ENCODE data around the gene CISD1. TPM values are rescaled to one million over a fixed set of nuclear protein-coding genes. Genes with fewer than 3 reads are reported as not detected.
A peak's percentile ranks its signal among the peaks of the same experiment; 100 is the strongest.

CISD1 gene
- polyA plus RNA-seq, 1 donor: 17.4 TPM

- DNase-seq: peak; percentile 22
Measured at GRCh38 chr10:58266003-58266825, 2.7 kb upstream of the CISD1 start.

DNA sequence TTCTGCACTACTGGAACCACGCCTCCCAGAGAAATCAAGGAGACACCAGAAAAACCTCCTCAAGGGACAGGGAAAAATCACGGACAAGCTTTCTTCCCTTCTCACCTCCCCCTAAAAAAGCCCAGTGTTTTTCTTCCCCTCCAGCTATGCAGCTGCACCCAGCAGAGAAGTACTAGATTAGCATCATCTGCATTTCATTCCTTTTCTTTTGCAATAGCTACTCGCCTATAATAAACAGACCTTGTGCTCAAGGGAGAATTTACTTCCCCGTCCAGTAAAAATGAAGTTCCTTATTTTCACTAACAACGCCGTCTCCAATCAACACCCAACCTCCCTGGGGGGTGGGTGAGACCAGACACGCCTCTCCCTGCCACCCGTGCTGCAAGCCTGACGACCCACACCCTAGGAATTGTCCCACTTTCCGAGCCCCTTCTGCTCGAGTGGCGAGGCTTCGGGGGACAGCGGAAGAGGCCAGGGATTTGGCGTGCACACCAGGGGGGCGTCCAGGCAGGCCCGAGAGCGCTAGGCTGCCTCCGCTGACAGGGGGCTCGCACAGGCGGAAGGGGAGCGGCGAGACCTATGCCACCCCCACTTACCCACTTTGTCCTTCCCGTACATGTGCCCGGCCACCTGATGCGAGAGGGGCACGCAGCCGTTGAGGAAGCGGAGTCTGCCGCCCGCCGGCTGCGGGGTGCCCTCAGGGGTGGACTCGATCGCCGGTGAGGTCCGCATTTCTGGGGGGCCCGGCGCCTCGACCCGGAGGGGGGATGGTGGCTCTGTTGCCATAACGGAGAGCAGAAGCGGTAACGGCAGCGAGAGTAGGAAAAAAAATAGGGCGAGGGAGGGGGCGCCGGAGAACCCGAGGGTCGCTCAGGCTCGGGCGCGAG lies 1.9 kb upstream of the CISD1 start:
- peak; percentile 55 for DNase-seq

- peak; percentile 88 for DNase-seq
Measured at GRCh38 chr10:58267713-58268453, 1.1 kb upstream of the CISD1 start, which contains the start of gene IPMK. Gene IPMK (minus strand): TSS chr10:58267894. CDS start chr10:58267611, 283 bp downstream.

GRCh38 chr10:58268454-58268945 lies 462 bp upstream of the CISD1 start:
- no peak for DNase-seq

- DNase-seq: peak; percentile 36
Measured at GRCh38 chr10:58269782-58270290, 874 bp downstream of the CISD1 start.

DNA sequence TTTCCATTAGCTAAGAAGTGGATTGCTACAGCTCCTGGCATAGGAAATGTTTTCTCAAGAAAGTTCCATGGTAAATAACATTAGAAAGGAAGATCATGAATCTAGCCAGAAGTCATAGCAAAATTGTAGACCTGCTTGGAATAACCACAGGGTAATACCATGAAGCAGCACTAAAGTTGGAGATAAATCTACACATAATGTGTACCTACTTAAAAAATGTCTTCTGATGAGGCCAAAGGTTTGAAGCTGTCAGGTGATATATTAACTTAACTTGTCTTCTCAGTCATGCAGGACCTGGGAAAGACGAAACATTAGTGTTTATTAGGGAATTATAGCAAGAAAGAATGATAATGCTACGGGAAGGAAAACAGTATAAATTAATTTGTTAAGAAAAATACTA lies 6.3 kb downstream of the CISD1 start:
- DNase-seq: no peak

DNA sequence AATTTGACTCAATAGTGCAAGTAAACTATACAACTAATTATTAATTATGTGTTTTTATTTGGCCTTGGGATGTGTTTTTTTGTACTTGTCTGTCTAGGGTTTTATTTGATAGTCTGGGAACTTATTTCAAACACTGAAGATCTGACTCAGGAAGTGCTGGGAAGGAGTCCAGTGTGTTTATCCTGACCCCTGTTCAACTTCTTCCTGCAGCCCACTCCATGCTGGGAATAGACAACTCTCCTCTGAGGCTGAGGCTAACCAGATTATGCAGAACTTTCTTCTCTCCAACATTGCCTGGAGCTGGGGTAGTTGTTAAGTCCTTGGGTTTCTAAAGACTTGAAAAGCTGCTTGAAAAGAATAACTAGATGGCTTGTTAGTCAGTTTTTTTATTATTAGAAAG lies 6.9 kb downstream of the CISD1 start:
- DNase-seq: no peak

DNA sequence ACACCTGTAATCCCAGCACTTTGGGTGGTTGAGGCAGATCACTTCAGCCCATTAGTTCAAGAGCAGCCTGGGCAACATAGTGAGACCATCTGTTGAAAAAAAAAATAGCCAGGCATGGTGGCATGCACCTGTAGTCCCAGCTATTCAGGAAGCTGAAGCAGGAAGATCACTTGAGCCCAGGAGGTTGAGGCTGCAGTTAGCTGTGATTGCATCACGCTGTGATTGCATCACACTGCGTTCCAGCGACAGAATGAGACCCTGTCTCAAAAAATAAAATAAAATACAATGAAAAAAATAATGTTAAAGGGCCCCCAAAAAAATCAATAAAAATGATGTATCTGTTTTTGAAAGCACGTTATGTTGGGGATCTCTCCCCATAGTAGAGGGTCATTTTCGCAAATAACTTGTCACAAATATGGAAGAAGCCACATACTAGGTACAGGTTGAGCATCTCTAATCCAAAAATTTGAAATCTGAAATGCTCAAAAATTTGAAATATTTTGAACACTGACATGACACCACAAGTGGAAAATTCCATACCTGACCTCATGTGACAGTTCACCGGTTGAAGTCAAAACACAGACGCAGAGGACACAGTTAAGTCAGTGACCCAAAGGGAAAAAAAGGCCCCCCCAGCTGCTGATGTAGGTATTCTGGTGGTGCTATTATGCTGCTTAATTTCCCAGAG lies 9.5 kb downstream of the CISD1 start:
- no peak for DNase-seq

- DNase-seq: no peak
Measured at GRCh38 chr10:58278962-58279307, 10.0 kb downstream of the CISD1 start.

- no peak for DNase-seq
Measured at GRCh38 chr10:58280477-58280876, 11.5 kb downstream of the CISD1 start.

- DNase-seq: no peak
Measured at GRCh38 chr10:58281092-58281752, 12.3 kb downstream of the CISD1 start.

DNA sequence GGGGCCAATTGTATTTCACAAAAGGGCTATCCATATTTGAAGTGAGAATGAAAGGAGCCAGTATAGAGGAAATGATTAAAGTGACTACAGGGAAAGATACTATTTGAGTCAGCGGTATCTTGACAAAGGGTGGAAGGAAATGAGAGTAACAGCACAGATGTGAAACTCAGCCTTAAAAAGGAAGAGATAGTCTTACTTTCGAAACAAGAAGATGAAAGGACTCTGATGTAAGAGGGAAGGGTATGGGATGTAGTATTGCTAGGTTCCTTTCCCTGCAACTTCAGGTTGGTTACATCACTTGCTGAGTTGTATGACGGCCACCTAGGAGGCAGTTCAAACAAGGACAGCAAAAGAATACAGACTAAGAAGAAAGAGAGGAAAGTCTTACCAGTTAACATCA lies 13.7 kb downstream of the CISD1 start:
- no peak for DNase-seq

GRCh38 chr10:58291538-58292174 lies 22.7 kb downstream of the CISD1 start:
- DNase-seq: peak; percentile 34

GRCh38 chr10:58293989-58294388 lies 25.0 kb downstream of the CISD1 start:
- no peak for DNase-seq

- DNase-seq: peak; percentile 27
Measured at GRCh38 chr10:58299580-58299979, 30.6 kb downstream of the CISD1 start.

GRCh38 chr10:58300676-58301075 lies 31.7 kb downstream of the CISD1 start:
- DNase-seq: no peak

GRCh38 chr10:58302254-58302653 lies 33.3 kb downstream of the CISD1 start:
- DNase-seq: no peak

GRCh38 chr10:58304099-58304633 lies 35.2 kb downstream of the CISD1 start:
- no peak for DNase-seq

DNA sequence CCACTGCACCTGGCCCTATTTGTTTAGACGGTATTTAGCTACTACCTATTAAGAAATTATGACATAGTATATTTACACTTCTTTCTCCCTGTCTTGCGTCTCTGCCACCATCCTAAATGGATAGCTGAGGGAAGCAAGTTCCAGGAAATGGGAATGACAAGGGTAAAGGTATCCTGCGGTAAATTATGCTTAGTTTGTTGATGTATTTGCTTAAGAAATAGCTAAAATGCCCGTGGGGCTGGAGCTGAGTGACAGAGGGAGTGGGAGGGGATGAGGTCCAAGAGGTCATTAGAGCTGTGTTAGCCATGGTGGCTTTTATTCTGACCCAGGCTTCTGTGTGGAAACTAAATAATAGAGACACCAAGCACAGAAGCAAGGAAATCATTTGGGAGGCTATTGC lies 36.9 kb downstream of the CISD1 start:
- DNase-seq: no peak

DNA sequence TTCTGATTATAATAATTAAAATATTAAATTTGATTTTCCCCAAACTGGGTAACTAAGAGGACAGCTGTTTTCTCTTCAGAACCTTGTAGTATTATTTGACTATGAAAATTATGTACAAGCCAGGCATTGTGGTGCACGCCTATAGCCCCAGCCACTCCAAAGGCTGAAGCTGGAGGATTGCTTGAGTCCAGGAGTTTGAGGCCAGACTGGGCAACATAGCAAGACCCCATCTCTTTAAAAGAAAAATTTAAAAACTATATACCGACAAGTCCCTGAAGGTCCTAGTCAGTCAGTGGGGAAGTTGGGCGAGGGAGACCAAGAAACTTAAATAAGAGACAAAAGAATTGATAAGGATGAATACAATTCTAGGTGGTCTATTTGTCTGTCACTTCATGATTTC lies 38.7 kb downstream of the CISD1 start:
- no peak for DNase-seq
